Neural cell (in vitro differentiated cells): ENCODE results near the gene UNK.
"Not testable (repeated sequence)": the region's sequence is repeated elsewhere in the genome, so short reads cannot be mapped to it uniquely, and the experiment has no call there.

Experiments used
- CTCF ChIP-seq: fragments of 450-650 bp; IDR thresholded peaks from 2 replicates; pipeline ENCODE4 v1.5.1; 2014; ENCODE audit warnings: antibody characterized with exemption, mild to moderate bottlenecking, moderate library complexity; ENCODE audit not compliant: poor library complexity, severe bottlenecking
- EP300 ChIP-seq: fragments of 450-650 bp; conservative IDR thresholded peaks from 2 replicates; pipeline ENCODE4 v1.6.1; 2014; ENCODE audit warnings: antibody characterized with exemption, mild to moderate bottlenecking, moderate library complexity; ENCODE audit not compliant: poor library complexity, severe bottlenecking
- EZH2 ChIP-seq: fragments of 200-600, 300-800 bp; shearing (Covaris generic), sonication (generic); IDR thresholded peaks from 2 replicates; pipeline ENCODE4 v1.6.1; 2014; ENCODE audit warnings: antibody characterized with exemption, low read length, borderline replicate concordance, mild to moderate bottlenecking; ENCODE audit not compliant: insufficient read depth, poor library complexity, severe bottlenecking
- POLR2AphosphoS5 ChIP-seq: IDR thresholded peaks from 2 replicates; pipeline ENCODE4 v1.6.1; 2012
- REST ChIP-seq: IDR thresholded peaks from 2 replicates; pipeline ENCODE4 v1.6.1; 2012; ENCODE audit warnings: borderline replicate concordance
- TAF1 ChIP-seq: IDR thresholded peaks from 2 replicates; pipeline ENCODE4 v1.6.1; 2012; ENCODE audit warnings: low read depth

- TF ChIP-seq CTCF, POLR2AphosphoS5, REST, EP300, TAF1, EZH2: not testable (repeated sequence)
These were observed 84.2 kb downstream of the UNK start for GRCh38 chr17:75868730-75869281.
